Measurements from ENCODE around the gene CLN6. TPM values are rescaled to one million over a fixed set of nuclear protein-coding genes. Genes with fewer than 3 reads are reported as not detected.
"Not testable (repeated sequence)": the region's sequence is repeated elsewhere in the genome, so short reads cannot be mapped to it uniquely, and the experiment has no call there.

CLN6 gene
- total RNA-seq, 1 experiment from 2014 or later: 38.8 TPM

- peak overlapping the region; percentile 97 for H3K4me3 ChIP-seq
- DNase-seq: no peak
- H3K9me3 ChIP-seq: no peaks in the 10 kb centered on the region
- peaks cover 25% of the 10 kb centered on the region for H3K36me3 ChIP-seq
- no peaks in the 10 kb centered on the region for H3K27me3 ChIP-seq
Observed at GRCh38 chr15:68230157-68231100, 901 bp upstream of the CLN6 start.

- Histone ChIP-seq H3K9me3 (no peaks in the 10 kb centered on the region), H3K4me3 (peak overlapping the region; percentile 97), H3K36me3 (peaks cover 29% of the 10 kb centered on the region), H3K27me3 (no peaks in the 10 kb centered on the region)
- no peak for DNase-seq
Observed at GRCh38 chr15:68228971-68229385, 550 bp downstream of the CLN6 start.

- peak; percentile 38 for DNase-seq
- H3K27me3 ChIP-seq: no peaks in the 10 kb centered on the region
- no peaks in the 10 kb centered on the region for H3K9me3 ChIP-seq
- peaks cover 35% of the 10 kb centered on the region for H3K36me3 ChIP-seq
- H3K4me3 ChIP-seq: peak overlapping the region; percentile 97
Observed at GRCh38 chr15:68228143-68228970, 1.2 kb downstream of the CLN6 start.

GRCh38 chr15:68227643-68228142 is 1.8 kb downstream of the CLN6 start:
- H3K9me3 ChIP-seq: no peaks in the 10 kb centered on the region
- DNase-seq: no peak
- H3K36me3 ChIP-seq: peaks cover 40% of the 10 kb centered on the region
- no peaks in the 10 kb centered on the region for H3K27me3 ChIP-seq
- peak overlapping the region; percentile 97 for H3K4me3 ChIP-seq

- DNase-seq, H3K27me3 ChIP-seq, H3K9me3 ChIP-seq, H3K4me3 ChIP-seq: not testable (repeated sequence)
- H3K36me3 ChIP-seq: peaks cover 46% of the 10 kb centered on the region
Observed at GRCh38 chr15:68225442-68225841, 4.1 kb downstream of the CLN6 start.

GRCh38 chr15:68224546-68225250 is 4.8 kb downstream of the CLN6 start:
- DNase-seq: no peak
- no peaks in the 10 kb centered on the region for H3K27me3 ChIP-seq
- no peak overlapping the region for H3K4me3 ChIP-seq
- peaks cover 53% of the 10 kb centered on the region for H3K36me3 ChIP-seq
- H3K9me3 ChIP-seq: no peaks in the 10 kb centered on the region

- Histone ChIP-seq H3K27me3 (no peaks in the 10 kb centered on the region), H3K36me3 (peaks cover 59% of the 10 kb centered on the region), H3K9me3 (no peaks in the 10 kb centered on the region), H3K4me3 (no peak overlapping the region)
- DNase-seq: no peak
Observed at GRCh38 chr15:68224108-68224507, 5.4 kb downstream of the CLN6 start.

- DNase-seq: no peak
- Histone ChIP-seq H3K36me3 (peaks cover 61% of the 10 kb centered on the region), H3K4me3 (no peak overlapping the region), H3K9me3 (no peaks in the 10 kb centered on the region), H3K27me3 (no peaks in the 10 kb centered on the region)
Observed at GRCh38 chr15:68223171-68223570, 6.4 kb downstream of the CLN6 start.

GRCh38 chr15:68222432-68222743 is 7.1 kb downstream of the CLN6 start:
- H3K36me3 ChIP-seq: peaks cover 55% of the 10 kb centered on the region
- not testable (repeated sequence) for H3K4me3 ChIP-seq, H3K9me3 ChIP-seq, H3K27me3 ChIP-seq, DNase-seq

GRCh38 chr15:68221530-68222431 is 7.7 kb downstream of the CLN6 start:
- not testable (repeated sequence) for DNase-seq, H3K27me3 ChIP-seq, H3K9me3 ChIP-seq, H3K4me3 ChIP-seq
- H3K36me3 ChIP-seq: peaks cover 55% of the 10 kb centered on the region

- H3K27me3 ChIP-seq: no peaks in the 10 kb centered on the region
- peaks cover 55% of the 10 kb centered on the region for H3K36me3 ChIP-seq
- H3K4me3 ChIP-seq: no peak overlapping the region
- no peaks in the 10 kb centered on the region for H3K9me3 ChIP-seq
- no peak for DNase-seq
Observed at GRCh38 chr15:68220967-68221366, 8.6 kb downstream of the CLN6 start.

- no peaks in the 10 kb centered on the region for H3K9me3 ChIP-seq
- no peak overlapping the region for H3K4me3 ChIP-seq
- no peak for DNase-seq
- peaks cover 54% of the 10 kb centered on the region for H3K36me3 ChIP-seq
- no peaks in the 10 kb centered on the region for H3K27me3 ChIP-seq
Observed at GRCh38 chr15:68220489-68220888, 9.0 kb downstream of the CLN6 start.

GRCh38 chr15:68218847-68219798 is 10.4 kb downstream of the CLN6 start:
- no peak overlapping the region for H3K4me3 ChIP-seq
- no peaks in the 10 kb centered on the region for H3K27me3 ChIP-seq
- peaks cover 56% of the 10 kb centered on the region for H3K36me3 ChIP-seq
- DNase-seq: no peak
- H3K9me3 ChIP-seq: no peaks in the 10 kb centered on the region

- no peak for DNase-seq
- Histone ChIP-seq H3K27me3 (no peaks in the 10 kb centered on the region), H3K4me3 (no peak overlapping the region), H3K36me3 (peaks cover 50% of the 10 kb centered on the region), H3K9me3 (no peaks in the 10 kb centered on the region)
Observed at GRCh38 chr15:68218331-68218730, 11.2 kb downstream of the CLN6 start.

GRCh38 chr15:68217341-68217740 is 12.2 kb downstream of the CLN6 start:
- Histone ChIP-seq H3K9me3 (no peaks in the 10 kb centered on the region), H3K27me3 (no peaks in the 10 kb centered on the region), H3K4me3 (no peak overlapping the region), H3K36me3 (peaks cover 43% of the 10 kb centered on the region)
- DNase-seq: no peak
